ENCODE measurements around the gene DAZAP1. TPM values are rescaled to one million over a fixed set of nuclear protein-coding genes. Genes with fewer than 3 reads are reported as not detected.

Gene DAZAP1
- total RNA-seq, 1 donor, result 61.7 TPM

GRCh38 chr19:1384085-1384462 lies 23.3 kb upstream of the DAZAP1 start:
- no peak for TF ChIP-seq CTCF (IDR thresholded peaks at IDR 0.05; ENCODE audit: insufficient read depth, low read depth, low read length)
- peak overlapping the region; percentile 92 for H3K4me3 ChIP-seq (ENCODE audit: low read depth, low read length)
- DNase-seq (ENCODE audit: low read depth), result no peak

GRCh38 chr19:1384478-1385110 lies 22.8 kb upstream of the DAZAP1 start:
- no peak for TF ChIP-seq CTCF (IDR thresholded peaks at IDR 0.05; ENCODE audit: insufficient read depth, low read depth, low read length)
- H3K4me3 ChIP-seq (ENCODE audit: low read depth, low read length), result peak overlapping the region; percentile 92
- DNase-seq (ENCODE audit: low read depth), result no peak

- DNase-seq (ENCODE audit: low read depth), result no peak
- no peak for TF ChIP-seq CTCF (IDR thresholded peaks at IDR 0.05; ENCODE audit: insufficient read depth, low read depth, low read length)
- H3K4me3 ChIP-seq (ENCODE audit: low read depth, low read length), result no peak overlapping the region
Measured at GRCh38 chr19:1385816-1386215, 21.6 kb upstream of the DAZAP1 start.

GRCh38 chr19:1386945-1387683 lies 20.3 kb upstream of the DAZAP1 start:
- no peak for TF ChIP-seq CTCF (IDR thresholded peaks at IDR 0.05; ENCODE audit: insufficient read depth, low read depth, low read length)
- no peak overlapping the region for H3K4me3 ChIP-seq (ENCODE audit: low read depth, low read length)
- no peak for DNase-seq (ENCODE audit: low read depth)

- no peak for DNase-seq (ENCODE audit: low read depth)
- no peak for TF ChIP-seq CTCF (IDR thresholded peaks at IDR 0.05; ENCODE audit: insufficient read depth, low read depth, low read length)
- H3K4me3 ChIP-seq (ENCODE audit: low read depth, low read length), result no peak overlapping the region
Measured at GRCh38 chr19:1387684-1388636, 19.4 kb upstream of the DAZAP1 start.

- H3K4me3 ChIP-seq (ENCODE audit: low read depth, low read length), result no peak overlapping the region
- no peak for DNase-seq (ENCODE audit: low read depth)
- no peak for TF ChIP-seq CTCF (IDR thresholded peaks at IDR 0.05; ENCODE audit: insufficient read depth, low read depth, low read length)
Measured at GRCh38 chr19:1388637-1389026, 18.8 kb upstream of the DAZAP1 start.
